Measurements from ENCODE around the gene PAM. TPM values are rescaled to one million over a fixed set of nuclear protein-coding genes. Genes with fewer than 3 reads are reported as not detected.
"Not testable (repeated sequence)": the region's sequence is repeated elsewhere in the genome, so short reads cannot be mapped to it uniquely, and the experiment has no call there.

PAM gene
- total RNA-seq, 1 experiment from 2014 or later, result 1.2 TPM

DNA sequence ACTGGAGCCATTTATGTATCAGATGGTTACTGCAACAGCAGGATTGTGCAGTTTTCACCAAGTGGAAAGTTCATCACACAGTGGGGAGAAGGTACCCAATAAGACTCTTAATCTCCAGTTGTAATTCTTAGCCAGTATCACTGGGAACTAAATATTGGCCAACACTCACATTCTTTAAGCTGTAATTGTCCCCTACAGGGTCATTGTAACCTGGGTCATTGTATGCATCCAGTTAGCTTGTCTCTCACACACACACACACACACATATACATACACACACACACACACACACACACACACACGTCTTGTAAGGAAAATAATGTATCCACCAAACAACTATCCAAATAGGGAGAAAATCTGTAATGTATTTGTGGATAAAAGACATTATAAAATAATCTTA is 251.8 kb downstream of the PAM start:
- no peak for DNase-seq (ENCODE audit: low spot score)
- in situ Hi-C loops (cut with HindIII; ENCODE audit: low sequenced_read_pairs), result no loop called here

DNA sequence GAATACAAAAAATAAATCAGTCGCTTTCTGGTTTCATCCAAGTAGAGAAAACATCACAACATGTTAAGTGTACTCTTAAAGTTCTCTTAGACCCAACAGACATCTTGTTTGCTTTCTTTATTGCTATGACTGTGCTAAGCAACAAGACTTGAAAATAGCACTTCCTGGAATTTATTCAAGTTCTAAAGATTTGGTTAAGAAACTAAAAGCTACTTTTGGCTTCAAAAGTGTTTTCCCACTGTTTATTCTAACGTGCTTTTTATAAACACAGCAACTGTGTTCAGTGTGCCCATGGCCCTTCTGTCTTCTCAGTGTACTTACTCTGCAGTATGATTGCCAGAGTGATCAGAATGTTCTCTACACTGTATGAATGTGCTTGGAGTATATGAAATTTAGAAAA is 255.1 kb downstream of the PAM start:
- no peak for DNase-seq (ENCODE audit: low spot score)
- in situ Hi-C loops (cut with HindIII; ENCODE audit: low sequenced_read_pairs), result no loop called here

DNA sequence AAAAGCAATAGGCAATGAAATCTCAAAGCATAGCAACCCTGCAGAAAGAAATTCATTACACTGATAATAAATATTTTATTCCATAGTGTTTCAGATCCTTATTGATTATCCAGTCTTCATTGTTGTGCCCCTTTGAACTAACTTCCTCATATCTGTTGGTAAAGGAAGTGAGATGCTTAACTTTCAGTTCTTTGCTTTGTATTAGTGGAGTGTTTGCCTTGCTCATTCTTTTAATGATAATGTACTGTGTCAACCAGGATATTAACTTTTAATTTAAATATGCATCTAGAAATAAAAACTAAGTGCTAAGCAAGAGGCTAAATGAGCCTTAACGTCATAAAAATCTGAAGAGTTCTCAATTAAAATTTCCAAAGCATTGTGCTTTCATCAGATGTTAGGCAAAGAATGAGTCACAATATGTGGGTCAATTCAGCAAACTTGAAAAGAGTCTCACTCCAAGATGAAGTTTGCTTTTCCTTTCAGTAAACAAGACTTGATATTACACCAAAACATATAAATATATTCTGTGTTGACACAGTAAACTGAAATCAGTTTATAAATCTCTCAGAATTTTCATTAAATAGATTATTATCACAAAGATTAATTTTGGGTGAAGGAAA is 258.9 kb downstream of the PAM start:
- in situ Hi-C loops (cut with HindIII; ENCODE audit: low sequenced_read_pairs), result no loop called here
- no peak for DNase-seq (ENCODE audit: low spot score)

DNA sequence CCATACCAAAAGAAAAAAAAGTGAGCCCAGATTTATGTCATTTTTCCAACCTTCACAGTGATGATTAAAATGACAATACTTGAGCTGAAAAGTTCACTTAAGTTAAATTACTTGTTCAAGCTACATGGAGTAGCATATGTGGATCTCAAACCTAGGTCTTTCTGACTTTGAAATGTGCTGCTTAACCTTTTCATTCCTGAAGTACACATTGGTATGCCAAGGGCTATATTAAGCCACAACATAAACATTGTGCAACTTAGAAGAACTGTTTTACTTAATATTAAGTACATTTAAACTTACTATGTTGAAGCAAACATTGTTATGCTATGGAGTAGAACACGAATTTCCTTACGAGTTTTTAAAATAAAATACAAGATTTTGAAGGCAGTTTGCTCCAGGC is 259.9 kb downstream of the PAM start:
- in situ Hi-C loops (cut with HindIII; ENCODE audit: low sequenced_read_pairs), result no loop called here
- no peak for DNase-seq (ENCODE audit: low spot score)

DNA sequence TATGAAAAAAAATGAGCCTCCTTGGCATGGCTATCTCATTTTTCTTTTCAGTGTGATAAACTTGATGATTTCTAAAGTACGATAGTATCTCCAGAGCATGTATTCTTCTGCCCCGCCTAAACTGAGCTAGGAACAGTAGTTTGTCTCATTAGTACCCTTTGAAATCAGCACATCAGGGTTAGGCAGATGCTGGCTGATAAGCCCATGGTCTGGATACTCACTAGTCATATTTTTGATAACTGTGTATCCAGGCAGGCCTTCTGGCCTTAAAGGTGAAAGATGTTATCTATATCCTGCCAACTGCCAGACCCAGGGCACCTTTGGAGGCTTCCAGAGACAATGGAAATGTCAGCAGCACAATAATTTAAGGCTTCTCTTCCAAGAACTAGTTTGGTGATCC is 261.1 kb downstream of the PAM start:
- in situ Hi-C loops (cut with HindIII; ENCODE audit: low sequenced_read_pairs), result no loop called here

DNA sequence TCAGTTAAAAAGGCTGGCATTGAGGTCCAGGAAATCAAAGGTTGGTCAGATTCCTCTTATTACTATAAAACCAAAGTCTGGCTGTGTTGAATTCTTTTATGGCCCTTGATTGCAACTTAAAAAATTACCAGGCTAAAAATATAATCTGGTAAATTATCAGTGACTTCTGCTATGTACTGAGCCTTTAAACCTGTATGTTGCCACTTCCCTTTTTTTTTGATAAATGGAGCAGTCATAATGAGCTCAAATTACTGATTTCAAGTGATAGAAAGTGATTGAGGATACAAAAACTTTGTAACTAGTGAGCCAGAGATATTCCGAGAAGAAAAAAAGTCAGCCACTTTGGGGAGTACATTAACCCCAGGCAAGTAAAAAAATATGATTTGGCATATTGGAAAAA is 264.7 kb downstream of the PAM start:
- DNase-seq (ENCODE audit: low spot score), result no peak
- in situ Hi-C loops (cut with HindIII; ENCODE audit: low sequenced_read_pairs), result no loop called here

More for the DNA sequence above, 261.1 kb downstream of the PAM start:
- no peak for DNase-seq (ENCODE audit: low spot score)

DNA sequence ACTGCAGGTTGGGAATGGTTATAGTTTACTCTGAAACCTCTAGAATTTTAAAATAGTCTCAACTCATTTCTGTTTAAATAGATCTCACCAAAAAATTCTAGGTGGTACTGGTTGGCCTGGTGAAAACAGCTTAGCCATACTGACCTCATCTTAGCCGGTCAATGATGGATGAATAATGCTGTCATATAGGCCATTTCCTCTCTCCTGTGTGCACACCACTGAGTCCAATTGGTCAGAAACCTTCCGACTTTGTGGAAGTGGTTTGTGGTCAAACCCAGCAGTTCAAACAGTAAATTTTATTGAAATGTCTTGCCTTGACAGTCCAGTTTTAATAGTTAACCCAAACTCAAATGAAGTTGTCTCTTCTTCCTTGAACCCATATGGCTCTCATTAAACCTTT is 266.2 kb downstream of the PAM start:
- in situ Hi-C loops (cut with HindIII; ENCODE audit: low sequenced_read_pairs), result no loop called here
- DNase-seq (ENCODE audit: low spot score), result no peak

DNA sequence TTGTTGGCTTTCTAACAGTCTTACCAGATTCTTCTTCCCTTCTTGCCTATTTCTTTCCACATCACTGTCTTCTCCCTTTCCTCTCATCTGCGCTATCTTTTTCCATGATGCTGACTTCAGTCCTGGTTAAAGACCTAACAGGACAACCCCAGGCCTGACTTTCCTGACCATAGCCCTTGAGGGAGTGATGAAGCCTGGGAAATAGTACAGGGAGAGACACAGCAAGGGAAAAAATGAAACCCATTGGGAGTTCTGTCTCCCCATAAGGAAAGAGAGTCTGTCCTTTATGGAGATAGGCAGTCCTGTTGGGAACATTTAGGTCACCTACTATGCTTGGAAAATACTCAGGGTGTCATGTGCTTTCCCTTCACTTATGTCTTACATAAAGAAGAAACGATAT is 272.2 kb downstream of the PAM start:
- DNase-seq (ENCODE audit: low spot score), result no peak
- in situ Hi-C loops (cut with HindIII; ENCODE audit: low sequenced_read_pairs), result no loop called here

DNA sequence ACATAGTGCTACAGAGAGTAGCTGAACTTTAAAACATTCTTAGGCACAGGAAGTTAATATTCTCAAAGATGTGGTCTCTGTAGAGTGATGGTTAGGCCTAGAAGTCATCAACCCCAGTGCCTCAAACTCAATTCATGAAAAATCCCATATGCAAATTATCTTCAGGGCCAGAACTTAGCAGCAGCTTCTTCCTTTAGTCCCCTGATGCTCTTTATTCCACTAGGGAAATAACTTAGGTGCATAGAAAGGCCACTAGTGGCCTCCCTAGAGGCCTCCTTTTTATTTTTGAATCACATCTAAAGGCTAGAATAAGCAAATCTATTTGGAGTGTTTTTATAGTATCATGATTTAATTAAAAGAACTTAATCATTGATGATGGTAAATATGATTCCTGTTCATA is 276.5 kb downstream of the PAM start:
- in situ Hi-C loops (cut with HindIII; ENCODE audit: low sequenced_read_pairs), result no loop called here
- no peak for DNase-seq (ENCODE audit: low spot score)

DNA sequence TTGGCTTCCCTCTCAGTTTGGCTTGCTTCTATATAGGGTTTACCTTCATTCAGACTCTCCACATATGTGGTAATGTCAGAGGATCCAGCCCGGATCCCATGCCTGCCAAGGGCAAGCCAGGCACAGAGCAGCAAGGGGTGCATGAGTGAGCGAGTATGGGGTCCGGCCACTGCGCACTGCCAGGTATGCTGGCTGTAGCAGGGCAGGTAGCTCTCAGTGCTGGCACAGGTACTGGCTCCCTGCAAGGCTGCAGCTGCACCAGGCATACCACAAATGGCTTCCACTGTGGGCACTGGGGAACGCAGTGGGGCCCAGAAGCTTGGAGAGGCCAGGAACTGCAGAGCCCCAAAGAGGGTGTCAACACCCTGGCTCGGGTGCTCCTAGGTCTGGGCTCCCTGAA is 278.6 kb downstream of the PAM start:
- in situ Hi-C loops (cut with HindIII; ENCODE audit: low sequenced_read_pairs), result no loop called here
- DNase-seq (ENCODE audit: low spot score), result no peak

DNA sequence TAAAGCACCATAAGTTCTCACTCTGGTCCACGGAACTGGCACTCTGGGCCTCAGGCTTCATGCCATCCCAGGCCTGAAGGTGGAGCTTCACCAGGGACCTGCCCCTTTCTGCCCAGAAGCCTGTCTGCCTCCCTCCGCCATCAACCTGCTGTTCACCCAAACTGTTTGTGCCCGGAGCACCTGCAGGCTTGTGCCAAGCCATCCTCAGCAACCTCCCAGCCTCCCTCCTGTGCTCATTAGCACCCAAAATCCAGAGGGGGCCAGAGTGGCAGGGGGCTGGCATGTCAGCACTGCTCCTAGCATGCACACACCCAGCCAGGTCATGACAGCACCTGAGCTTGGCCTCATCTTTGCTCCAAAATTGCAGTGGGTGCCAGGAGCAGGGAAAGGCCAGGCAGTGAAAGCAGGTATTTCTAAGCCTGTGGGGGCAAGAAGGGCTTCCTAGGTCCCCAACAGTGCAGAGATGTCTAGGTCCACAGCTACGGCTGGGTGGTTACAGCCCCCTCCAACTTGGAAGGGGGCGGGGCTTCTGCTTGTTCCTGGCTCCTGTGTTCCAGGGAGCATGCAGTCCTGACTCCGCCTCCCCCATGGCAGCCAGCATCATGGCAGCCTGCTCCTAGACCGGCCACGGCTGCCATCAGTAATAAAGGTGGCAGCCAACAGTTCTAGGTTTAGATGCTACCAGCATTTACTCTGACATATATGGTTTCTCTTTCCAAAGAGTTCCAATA is 279.7 kb downstream of the PAM start:
- DNase-seq (ENCODE audit: low spot score), result no peak
- in situ Hi-C loops (cut with HindIII; ENCODE audit: low sequenced_read_pairs), result no loop called here

DNA sequence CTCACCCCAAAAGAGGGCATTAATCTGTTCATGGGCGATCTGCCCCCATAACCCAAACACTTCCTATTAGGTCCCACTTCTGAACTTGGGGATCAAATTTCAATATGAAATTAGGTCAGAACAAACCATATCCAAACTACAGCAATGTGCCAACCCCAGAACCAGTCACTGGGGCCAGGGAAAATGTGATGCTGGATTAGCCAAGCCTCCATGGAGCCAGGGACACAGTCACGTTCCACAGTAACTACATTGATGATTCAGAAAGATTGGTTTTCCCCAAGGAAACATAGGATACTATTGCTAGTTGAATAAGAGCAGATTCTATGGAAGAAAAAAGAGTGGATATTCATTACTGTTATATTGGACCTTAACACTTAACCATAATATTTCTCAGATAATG is 280.6 kb downstream of the PAM start:
- in situ Hi-C loops (cut with HindIII; ENCODE audit: low sequenced_read_pairs), result no loop called here
- DNase-seq (ENCODE audit: low spot score), result no peak

DNA sequence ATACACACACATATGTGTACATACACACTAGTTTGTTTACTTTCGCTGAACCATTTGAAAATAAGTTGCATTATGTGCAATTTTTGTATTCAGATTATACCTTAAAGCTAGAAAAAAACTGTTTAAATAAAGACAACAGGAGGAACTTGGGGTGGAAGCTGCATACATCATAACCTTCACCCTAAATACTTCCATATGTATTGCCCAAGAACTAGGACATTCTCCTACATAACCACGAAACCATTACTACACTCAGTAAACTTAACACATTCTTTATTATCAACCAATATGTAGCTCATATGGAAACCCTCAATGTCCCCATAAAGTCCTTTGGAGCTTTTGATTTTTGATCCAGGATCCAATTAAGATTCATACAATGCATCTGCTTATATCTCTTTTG is 281.5 kb downstream of the PAM start:
- in situ Hi-C loops (cut with HindIII; ENCODE audit: low sequenced_read_pairs), result no loop called here
- DNase-seq (ENCODE audit: low spot score), result no peak

DNA sequence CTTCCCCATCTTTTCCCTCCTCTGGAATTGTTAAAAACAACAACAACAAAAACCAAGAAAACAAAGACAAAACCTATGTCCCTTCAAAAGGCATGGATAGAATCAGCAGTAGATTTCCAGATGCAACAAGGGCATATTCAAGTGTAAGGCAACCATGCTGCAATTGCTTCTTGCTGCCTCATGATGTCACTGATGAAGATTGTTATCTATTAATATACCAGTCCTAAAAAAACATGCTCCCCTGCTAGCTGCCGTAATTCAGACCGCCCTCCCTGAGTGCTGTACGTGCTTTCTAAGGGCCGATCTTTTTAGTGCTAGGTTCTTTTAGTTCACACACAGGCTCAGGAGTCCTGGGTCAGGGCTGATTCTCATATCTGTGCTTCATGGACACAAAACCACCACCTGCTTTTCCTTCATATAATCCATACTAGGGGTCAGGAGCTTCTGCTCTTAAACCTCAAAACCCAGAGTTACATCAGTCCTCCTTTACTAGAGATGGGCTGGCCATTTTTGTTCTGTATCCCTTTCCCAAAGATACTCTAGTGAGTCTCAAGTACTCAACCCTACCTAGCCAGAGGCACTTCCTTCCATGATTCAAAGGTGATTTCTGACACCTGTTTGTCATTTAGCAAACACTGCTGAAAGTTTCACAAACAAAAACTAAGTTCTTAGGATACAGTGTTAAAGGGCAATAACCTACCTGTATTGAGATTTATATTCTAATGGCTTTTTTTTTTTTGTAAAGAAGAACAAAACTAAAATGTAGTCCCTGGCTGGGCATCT is 282.8 kb downstream of the PAM start:
- in situ Hi-C loops (cut with HindIII; ENCODE audit: low sequenced_read_pairs), result no loop called here
- no peak for DNase-seq (ENCODE audit: low spot score)

DNA sequence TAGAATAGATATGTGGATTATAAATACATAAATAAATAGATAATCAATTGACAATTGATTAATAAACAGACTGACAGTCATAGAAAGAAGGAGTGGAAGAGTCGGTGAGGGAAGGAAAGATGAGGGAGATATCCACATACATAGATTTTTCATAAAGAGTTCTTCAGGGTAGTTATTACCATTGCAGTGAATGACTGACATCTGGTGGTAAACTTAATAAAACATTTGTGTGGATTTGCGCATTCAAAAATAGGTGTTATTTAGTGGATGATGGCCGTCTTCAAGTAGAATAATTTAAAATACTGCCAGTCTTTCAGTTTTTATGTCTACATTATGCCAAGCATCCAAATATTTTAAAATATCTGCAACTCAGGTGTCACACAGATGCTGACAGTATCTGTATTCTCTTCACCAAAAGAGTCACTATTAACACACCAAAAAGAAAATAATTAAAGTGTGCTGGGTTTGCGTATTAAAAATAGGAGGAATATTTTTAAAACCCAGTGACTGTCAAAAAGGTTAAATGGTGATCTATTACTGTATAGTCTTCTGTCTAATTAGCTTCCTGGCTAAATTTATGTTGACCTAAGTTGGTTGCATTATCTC is 286.1 kb downstream of the PAM start:
- DNase-seq (ENCODE audit: low spot score), result peak; percentile 61
- in situ Hi-C loops (cut with HindIII; ENCODE audit: low sequenced_read_pairs), result no loop called here

DNA sequence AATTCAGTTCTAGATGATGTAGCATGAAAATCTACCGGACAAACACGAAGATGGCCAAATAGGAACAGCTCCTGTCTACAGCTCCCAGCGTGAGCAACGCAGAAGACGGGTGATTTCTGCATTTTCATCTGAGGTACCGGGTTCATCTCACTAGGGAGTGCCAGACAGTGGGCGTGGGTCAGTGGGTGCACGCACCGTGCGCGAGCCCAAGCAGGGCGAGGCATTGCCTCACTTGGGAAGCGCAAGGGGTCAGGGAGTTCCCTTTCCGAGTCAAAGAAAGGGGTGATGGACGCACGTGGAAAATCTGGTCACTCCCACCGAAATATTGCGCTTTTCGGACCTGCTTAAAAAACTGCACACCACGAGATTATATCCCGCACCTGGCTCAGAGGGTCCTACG is 291.6 kb downstream of the PAM start:
- DNase-seq (ENCODE audit: low spot score); in situ Hi-C loops (cut with HindIII; ENCODE audit: low sequenced_read_pairs): not testable (repeated sequence)

DNA sequence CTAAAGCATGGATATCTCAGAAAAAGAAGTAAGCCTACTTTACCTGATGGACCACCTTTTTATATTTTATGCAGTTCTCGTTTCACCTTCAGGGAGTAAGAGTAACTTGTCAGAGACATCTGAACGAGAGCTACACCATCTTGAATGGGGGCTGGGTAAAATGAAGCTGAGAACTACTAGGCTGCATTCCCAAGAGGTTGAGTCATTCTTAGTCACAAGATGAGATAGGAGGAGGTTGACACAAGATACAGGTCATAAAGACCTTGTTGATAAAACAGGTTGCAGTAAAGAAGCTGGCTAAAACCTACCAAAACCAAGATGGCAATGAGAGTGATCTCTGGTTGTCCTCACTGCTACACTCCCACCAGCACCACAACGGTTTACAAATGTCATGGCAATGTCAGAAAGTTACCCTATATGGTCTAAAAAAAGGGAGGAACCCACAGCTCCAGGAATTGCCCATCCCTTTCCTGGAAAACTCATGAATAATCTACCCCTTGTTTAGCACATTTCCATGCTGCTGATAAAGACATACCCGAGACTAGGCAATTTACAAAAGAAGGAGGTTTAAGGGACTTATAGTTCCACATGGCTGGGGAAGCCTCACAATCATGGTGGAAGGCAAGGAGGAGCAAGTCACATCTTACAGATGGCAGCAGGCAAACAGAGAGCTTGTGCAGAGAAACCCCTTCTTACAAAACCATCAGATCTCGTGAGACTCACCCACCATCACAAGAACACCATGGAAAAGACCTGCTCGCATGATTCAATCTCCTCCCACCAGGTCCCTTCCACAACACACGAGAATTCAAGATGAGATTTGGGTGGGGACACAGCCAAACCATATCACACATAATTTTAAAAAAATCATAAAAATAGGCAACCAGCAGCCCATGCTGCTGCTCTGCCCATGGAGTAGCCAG is 302.4 kb downstream of the PAM start:
- DNase-seq (ENCODE audit: low spot score), result no peak
- in situ Hi-C loops (cut with HindIII; ENCODE audit: low sequenced_read_pairs), result no loop called here

DNA sequence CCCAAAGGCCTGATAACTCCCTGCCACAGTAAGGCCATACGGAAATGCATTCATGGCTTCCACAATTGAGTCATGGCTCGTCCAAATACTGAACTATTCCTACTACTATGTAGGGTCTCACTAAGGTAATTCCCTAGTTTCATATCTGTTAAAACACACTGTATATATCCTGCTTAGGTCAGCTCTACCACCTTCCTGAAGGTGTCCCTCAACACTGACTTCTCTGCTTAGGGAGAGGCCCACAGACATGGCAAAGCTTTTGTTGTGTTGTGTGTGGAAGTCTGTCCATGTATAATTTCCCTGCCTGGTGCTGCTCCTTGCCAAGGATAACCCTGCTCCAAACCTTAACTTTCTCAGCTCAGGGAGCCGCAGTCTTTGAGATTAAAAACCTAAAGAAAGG is 304.4 kb downstream of the PAM start:
- in situ Hi-C loops (cut with HindIII; ENCODE audit: low sequenced_read_pairs), result no loop called here
- no peak for DNase-seq (ENCODE audit: low spot score)

DNA sequence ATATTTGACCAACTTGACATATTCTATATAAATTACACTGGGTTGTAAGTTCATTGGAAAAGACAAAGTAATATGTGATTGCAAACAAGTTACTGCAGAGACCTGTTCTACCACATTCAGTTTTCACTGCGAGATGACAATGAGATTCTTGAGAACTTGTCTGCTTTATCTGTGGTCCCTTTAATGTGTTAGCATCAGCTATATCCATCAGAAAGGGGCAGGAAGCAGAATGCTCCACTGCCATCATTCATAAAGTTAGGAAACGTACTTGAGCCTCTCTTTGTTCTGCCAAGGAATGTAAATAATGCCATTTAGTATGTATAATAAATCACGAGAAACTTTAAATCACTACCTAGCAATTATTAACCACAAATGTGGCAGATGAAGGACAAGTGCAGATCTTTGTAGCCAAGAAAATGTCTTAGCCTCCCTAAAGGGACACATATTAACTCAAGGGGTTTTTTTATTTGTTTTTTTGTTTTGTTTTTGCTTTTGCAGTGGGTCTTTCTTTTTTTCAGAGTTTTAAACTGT is 305.4 kb downstream of the PAM start:
- in situ Hi-C loops (cut with HindIII; ENCODE audit: low sequenced_read_pairs), result no loop called here
- DNase-seq (ENCODE audit: low spot score), result no peak
